Fibroblast of pulmonary artery (primary cell): ENCODE measurements around the gene PUDP.

Experiments
- DNase-seq: peaks from one replicate; pipeline ENCODE4 v3.0.0-alpha.2; 2010; ENCODE audit warnings: low read depth
- H3K4me3 ChIP-seq: replicated peaks from 2 replicates; pipeline ENCODE4 v1.5.1; 2011; ENCODE audit warnings: low read depth, mild to moderate bottlenecking, control low read depth, low read length, moderate library complexity
- CTCF ChIP-seq: IDR thresholded peaks from 2 replicates; pipeline ENCODE4 v1.5.1; 2011; ENCODE audit warnings: mild to moderate bottlenecking, control low read depth, low read length, inconsistent platforms; ENCODE audit errors: missing control alignments

The PUDP gene

DNA sequence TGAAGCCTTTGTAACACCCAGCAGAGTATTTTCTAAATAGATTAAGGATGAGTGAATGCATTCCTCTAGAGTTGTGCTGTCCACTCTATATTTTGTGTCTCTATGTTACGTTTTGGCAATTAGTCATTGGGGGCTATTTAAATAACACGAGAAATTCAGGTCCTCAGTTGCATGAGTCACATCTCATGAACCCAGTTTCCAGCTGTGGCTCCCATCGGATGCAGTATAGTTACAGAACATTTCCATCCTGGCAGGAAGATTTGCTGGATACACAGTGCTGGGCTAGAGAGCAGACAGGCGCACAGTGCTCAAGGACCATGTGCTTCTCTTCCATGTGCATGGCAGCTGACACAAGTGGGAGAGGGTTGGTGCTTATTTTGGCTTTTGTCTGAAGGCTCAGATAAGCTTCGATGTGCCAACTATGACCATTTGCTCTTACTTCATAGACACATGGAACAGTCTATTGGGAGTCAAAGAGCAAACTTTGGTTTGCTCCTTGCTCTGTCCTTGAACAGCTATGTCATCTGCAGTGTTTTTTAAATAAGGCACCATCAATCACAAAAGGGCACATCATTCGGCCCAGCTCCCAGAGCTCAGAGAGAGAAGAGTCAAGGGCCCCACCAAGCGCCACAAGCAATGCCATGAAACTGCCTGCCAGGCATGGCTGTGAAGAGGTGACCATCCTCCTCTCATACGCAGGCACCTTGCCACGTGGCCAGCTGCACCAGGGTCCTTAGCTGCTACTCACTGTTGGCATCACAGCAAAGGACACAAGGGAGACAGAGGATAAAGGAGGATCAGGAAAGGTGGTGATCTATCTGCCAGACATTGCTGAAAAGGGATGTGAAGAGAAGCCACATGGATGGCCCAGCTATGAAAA, 8.5 kb downstream of the PUDP start:
- no peak overlapping the region for H3K4me3 ChIP-seq
- no peak for TF ChIP-seq CTCF
- DNase-seq, result peak; percentile 38

DNA sequence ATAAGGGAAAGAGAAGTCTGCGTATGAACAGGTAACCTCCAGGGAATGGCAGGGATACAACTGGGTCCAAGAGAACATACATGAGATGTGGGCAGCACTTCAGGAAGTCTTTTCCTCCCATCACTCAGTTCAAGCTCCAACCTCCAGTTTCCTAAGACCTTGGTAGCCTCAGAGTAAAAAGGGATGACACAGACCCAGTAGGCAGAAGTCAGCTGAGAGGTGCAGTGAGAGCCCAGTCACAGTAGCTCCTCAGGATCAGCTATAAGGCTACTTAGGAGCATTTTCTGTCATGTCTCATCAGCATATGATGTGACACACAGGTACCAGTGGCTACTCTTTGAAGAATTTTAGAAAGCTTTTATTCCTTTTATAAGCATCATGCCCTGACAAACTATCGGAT, 13.0 kb downstream of the PUDP start:
- no peak for TF ChIP-seq CTCF
- no peak for DNase-seq
- H3K4me3 ChIP-seq, result no peak overlapping the region

DNA sequence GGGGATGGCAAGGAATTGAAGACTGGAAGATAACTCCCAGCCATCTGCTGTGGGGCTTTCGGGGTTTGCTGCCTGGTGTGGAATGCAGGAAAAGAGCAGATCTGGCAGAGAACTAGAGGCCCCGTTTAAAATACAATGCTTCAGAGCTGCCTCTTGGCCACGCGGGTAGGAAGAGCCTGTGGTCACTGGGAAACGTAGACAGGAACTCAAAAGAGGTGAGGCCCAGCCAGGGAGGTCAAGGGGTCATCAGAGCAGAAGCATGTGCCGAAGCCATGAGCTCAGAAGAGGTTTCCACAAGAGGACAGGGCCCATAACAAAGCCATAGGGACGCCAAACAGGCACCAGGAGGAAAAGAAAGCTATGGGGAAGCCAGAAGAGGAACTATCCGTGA, 14.9 kb downstream of the PUDP start:
- DNase-seq, result peak; percentile 41
- no peak for TF ChIP-seq CTCF
- H3K4me3 ChIP-seq, result no peak overlapping the region

GRCh38 chrX:7132335-7133049, 15.5 kb downstream of the PUDP start:
- peak; percentile 72 for DNase-seq
- H3K4me3 ChIP-seq, result no peak overlapping the region
- TF ChIP-seq CTCF, result peak; percentile 52

DNA sequence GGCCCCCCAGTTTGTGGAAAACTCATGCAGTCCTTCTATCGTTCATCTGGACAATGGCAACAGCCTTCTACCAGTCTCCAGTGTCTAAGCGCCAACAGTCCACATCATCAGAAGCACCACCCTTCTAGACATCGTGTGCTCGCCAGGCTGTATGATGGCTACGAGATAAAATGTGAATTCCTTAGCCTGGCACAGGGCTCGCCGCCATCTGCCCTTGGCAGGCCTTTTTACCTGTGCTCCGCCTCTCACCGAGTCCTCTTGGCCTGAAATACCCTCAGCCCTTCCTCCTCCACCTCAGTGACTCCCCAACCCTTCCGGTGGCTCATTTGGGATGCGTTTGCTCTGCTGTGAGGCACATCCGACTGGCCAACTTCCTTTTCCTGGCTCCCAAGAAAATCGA, 16.3 kb downstream of the PUDP start:
- H3K4me3 ChIP-seq, result no peak overlapping the region
- DNase-seq, result no peak
- TF ChIP-seq CTCF, result no peak

DNA sequence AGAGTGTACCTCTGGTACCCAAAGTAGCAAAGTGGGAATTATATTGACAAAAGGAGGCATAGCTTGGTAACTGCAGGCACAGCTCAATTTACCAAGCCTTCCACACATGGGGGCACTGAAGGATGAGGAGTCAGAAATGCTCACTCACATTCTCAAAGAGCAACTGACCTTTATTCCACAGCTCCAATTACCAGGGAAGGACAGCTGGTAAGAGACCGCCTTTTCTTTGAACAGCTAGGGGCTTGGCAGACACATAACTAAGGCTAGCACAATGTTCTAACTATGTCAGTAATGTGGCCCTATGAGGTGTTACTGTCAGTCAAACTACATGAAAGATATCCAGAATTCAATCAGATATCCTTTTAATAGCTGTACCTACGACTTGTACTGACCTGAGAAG, 20.9 kb downstream of the PUDP start:
- H3K4me3 ChIP-seq, result no peak overlapping the region
- no peak for TF ChIP-seq CTCF
- DNase-seq, result no peak

DNA sequence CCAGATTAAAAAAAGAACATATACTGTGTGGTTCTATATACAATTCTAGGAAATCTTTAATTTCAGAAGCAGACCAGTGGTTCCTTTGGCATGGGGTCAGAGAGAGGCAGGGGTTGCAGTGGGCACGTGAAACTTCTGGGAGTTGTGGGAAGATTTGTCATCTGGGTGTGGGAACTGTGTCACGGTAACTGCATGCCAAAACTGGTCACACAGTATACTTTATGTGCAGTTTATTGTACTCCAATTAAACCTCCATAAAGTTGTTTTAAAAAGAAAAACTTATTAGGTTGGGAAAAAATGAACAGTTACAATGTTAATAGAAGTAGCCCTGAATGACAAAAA, 27.1 kb downstream of the PUDP start:
- TF ChIP-seq CTCF, result no peak
- no peak overlapping the region for H3K4me3 ChIP-seq
- DNase-seq, result no peak
